Fibroblast of skin of back (primary cell): ENCODE results near the gene DDI2.

Source experiments
- DNase-seq: peaks from one replicate; pipeline ENCODE4 v3.0.0-alpha.2; 2013

Gene DDI2

GRCh38 chr1:15605398-15606383 is 11.6 kb upstream of the DDI2 start:
- DNase-seq: no peak

GRCh38 chr1:15609631-15610030 is 7.6 kb upstream of the DDI2 start:
- no peak for DNase-seq

- DNase-seq: no peak
Measured at GRCh38 chr1:15610167-15610566, 7.1 kb upstream of the DDI2 start.

- DNase-seq: no peak
Measured at GRCh38 chr1:15616373-15617172, 685 bp upstream of the DDI2 start.

- no peak for DNase-seq
Measured at GRCh38 chr1:15618077-15618654, 908 bp downstream of the DDI2 start.

- DNase-seq: peak; percentile 10
Measured at GRCh38 chr1:15618655-15619525, 1.6 kb downstream of the DDI2 start.

- peak; percentile 63 for DNase-seq
Measured at GRCh38 chr1:15620155-15620545, 2.9 kb downstream of the DDI2 start.

GRCh38 chr1:15620902-15621682 is 3.8 kb downstream of the DDI2 start:
- DNase-seq: no peak

GRCh38 chr1:15621975-15622374 is 4.7 kb downstream of the DDI2 start:
- DNase-seq: no peak

- DNase-seq: no peak
Measured at GRCh38 chr1:15622712-15623373, 5.6 kb downstream of the DDI2 start.

GRCh38 chr1:15623435-15623834 is 6.2 kb downstream of the DDI2 start:
- no peak for DNase-seq

- no peak for DNase-seq
Measured at GRCh38 chr1:15624133-15624714, 7.0 kb downstream of the DDI2 start.

GRCh38 chr1:15625056-15625917 is 8.0 kb downstream of the DDI2 start:
- DNase-seq: no peak

GRCh38 chr1:15626269-15626950 is 9.2 kb downstream of the DDI2 start:
- DNase-seq: no peak

GRCh38 chr1:15627343-15627988 is 10.2 kb downstream of the DDI2 start:
- DNase-seq: no peak

GRCh38 chr1:15628003-15628402 is 10.7 kb downstream of the DDI2 start:
- no peak for DNase-seq

GRCh38 chr1:15633756-15634420 is 16.6 kb downstream of the DDI2 start:
- no peak for DNase-seq

GRCh38 chr1:15636436-15636835 is 19.2 kb downstream of the DDI2 start:
- no peak for DNase-seq
